Measurements from ENCODE around the gene KCTD3.

DNA sequence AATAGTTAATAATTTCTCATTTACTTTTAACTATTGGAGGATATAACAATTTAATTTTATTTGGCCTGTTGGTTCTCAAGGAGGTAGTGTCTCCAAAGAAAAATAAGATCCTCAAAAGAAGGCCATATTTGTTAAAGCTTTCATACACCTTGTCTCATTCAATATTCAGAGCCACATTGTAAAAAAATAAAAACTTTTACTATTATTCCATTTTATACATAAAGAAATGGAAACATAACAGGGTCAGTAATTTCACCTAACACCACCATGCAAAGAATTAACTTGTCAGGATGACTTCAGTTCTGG, 40.3 kb upstream of the KCTD3 start:
- TF ChIP-seq CTCF (IDR thresholded peaks at IDR 0.05; ENCODE audit: insufficient read depth, low read length): no peak
- TF ChIP-seq REST (IDR thresholded peaks at IDR 0.05; ENCODE audit: insufficient replicate concordance, low read depth): no peak
- no peak for TF ChIP-seq GABPA (IDR thresholded peaks at IDR 0.05; ENCODE audit: low read depth)

All from HL-60 (cell line).